LNCaP clone FGC (cell line): ENCODE data around the gene BRCA1.

ENCODE experiments used
- DNase-seq: peaks from one replicate; pipeline ENCODE4 v3.0.0-alpha.2; 2011; ENCODE audit warnings: low read depth
- H3K4me3 ChIP-seq: 2 replicates; pipeline ENCODE4 v1.5.1; 2011; ENCODE audit warnings: mild to moderate bottlenecking, low read depth, low read length, control low read depth
- TF ChIP-seq, protein P1 (sequence below): IDR thresholded peaks from 2 replicates; pipeline ENCODE4 v1.5.1; 2012; ENCODE audit warnings: mild to moderate bottlenecking; ENCODE audit not compliant: control insufficient read depth, insufficient read depth; ENCODE audit errors: extremely low read depth

Gene BRCA1

DNA sequence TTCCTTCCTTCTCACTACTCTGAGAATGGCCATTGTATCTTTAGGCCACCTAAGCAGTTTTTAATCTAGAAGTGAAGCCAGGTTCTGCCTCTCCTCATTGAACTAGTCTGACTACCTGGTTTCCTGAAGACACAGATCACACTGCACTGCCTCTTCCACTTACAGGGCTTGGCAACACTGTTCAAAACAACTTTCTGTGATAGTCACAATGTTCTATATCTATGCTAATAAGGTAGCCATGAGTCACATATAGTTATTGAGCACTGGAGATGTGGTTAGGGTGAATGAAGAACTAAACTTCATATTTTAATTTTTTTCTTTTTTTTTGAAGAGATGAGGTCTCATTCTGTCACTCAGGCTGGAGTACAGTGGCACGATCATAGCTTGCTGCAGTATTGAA is 73.2 kb downstream of the BRCA1 start:
- TF ChIP-seq, protein P1, sequence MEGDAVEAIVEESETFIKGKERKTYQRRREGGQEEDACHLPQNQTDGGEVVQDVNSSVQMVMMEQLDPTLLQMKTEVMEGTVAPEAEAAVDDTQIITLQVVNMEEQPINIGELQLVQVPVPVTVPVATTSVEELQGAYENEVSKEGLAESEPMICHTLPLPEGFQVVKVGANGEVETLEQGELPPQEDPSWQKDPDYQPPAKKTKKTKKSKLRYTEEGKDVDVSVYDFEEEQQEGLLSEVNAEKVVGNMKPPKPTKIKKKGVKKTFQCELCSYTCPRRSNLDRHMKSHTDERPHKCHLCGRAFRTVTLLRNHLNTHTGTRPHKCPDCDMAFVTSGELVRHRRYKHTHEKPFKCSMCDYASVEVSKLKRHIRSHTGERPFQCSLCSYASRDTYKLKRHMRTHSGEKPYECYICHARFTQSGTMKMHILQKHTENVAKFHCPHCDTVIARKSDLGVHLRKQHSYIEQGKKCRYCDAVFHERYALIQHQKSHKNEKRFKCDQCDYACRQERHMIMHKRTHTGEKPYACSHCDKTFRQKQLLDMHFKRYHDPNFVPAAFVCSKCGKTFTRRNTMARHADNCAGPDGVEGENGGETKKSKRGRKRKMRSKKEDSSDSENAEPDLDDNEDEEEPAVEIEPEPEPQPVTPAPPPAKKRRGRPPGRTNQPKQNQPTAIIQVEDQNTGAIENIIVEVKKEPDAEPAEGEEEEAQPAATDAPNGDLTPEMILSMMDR = no peak
- no peak for DNase-seq
- no peak overlapping the region for H3K4me3 ChIP-seq

DNA sequence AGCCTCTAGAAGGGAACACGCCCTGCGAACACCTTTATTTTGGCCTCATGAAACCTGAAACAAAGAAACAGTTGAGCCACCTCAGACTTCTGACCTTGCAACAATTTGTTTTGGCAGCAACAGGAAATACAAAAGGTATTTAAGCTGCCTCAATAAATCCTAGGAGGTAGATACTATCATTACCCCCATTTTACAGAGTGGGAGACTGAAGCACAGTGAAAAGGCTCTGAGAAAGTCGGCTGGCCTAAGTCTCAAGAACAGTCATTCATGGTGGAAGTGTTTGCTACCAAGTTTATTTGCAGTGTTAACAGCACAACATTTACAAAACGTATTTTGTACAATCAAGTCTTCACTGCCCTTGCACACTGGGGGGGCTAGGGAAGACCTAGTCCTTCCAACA is 81.1 kb downstream of the BRCA1 start:
- no peak overlapping the region for H3K4me3 ChIP-seq
- TF ChIP-seq, protein P1 = no peak
- no peak for DNase-seq

DNA sequence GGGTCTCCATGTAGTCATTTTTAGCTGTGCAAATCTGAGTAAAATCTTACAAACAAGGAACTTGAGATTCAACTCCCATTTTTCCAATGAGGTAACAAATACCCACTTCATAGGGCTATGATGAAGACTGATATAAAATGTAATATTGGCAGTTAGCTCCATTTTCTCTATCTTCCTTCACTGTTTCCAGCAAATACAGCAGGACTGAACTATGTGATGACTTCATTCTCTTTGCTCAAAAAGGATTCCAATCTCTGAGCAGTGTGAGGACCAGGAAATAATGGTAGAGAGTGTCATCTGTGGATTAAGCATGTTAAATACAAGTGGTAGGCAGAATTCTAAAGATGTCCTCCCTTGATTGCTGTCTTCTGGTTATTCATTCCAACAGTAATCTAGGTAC is 81.9 kb downstream of the BRCA1 start:
- TF ChIP-seq, protein P1 = no peak
- DNase-seq = no peak
- no peak overlapping the region for H3K4me3 ChIP-seq

DNA sequence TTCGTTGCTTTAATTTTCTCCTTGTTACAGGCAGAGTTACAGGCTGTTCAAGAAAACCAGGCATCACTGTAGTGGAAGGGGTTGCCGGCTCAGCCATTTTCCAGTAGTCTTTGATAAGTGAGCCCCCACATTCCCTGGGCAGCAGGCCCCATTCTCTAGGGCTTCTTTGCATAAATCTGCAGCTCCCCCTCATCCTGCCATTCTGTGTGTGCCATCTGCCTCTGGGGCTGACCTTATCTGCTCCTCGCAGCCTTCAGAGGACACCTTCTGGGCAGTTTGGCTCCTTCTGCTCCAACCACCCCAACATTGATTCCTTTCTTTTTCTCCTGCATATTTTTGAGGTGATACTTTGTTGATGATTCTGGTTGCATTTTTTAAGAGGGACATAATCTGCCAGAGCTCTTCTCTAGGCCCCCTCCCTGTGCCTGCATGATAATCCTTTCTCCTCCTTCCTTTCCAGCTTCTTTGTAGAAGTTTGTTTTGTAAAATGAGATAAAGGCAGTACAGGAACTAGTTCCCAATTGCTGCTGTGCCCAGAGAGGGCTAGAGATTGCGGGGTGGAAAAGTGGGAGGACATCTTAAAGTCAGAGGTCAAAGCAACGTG is 83.0 kb downstream of the BRCA1 start:
- H3K4me3 ChIP-seq = no peak overlapping the region
- TF ChIP-seq, protein P1 = no peak
- DNase-seq = no peak

DNA sequence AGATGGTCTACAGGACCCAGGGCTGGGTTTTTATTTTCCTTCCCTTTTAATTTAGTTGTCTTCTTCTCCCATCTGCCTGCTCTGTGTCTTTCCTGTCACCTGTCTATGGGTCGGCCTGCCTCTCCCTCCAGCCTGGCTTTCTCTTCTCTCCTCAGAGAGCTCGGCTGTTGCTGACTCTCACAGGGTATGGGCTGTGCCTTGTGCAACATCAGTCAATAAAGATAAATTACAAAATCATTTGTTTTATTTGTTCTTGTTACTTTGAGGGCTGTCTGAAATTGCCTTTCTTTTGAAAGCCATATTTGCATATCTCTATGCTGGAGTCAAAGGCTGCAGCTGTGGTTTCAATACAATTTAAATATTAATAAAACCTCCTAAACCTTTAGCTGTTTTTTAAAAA is 84.5 kb downstream of the BRCA1 start:
- DNase-seq = no peak
- TF ChIP-seq, protein P1 = no peak
- no peak overlapping the region for H3K4me3 ChIP-seq

DNA sequence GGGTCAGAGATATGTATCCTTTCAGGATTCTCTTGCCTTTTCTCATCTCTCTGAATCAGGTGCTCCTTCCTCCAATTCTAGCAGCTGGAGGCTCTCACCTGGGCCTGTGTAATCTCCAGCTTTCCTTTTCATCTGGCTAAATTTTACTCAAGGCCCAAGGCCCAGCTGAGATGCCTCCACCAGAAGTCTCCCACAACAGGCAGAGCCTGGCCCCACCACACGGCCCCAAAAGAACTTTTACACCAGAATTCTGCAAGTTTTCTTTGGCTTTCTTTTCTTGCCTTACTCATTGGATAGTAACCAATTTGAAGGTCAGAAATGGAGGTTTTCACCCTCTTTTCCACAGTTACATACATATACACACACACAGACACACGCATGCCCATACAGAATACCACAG is 85.5 kb downstream of the BRCA1 start:
- no peak for DNase-seq
- H3K4me3 ChIP-seq = no peak overlapping the region
- TF ChIP-seq, protein P1 = no peak

GRCh38 chr17:43034894-43035293 is 90.3 kb downstream of the BRCA1 start:
- TF ChIP-seq, protein P1 = no peak
- DNase-seq = no peak

More at GRCh38 chr17:43034894-43035293, 90.3 kb downstream of the BRCA1 start:
- no peak overlapping the region for H3K4me3 ChIP-seq
